Astrocyte of the spinal cord (primary cell): ENCODE measurements around the gene FAM185A.

Source experiments
- DNase-seq: peaks from one replicate; pipeline ENCODE4 v3.0.0; 2011; ENCODE audit warnings: low read depth, low spot score
- H3K4me3 ChIP-seq: 2 replicates; pipeline ENCODE4 v1.5.1; 2011; ENCODE audit warnings: low read depth, mild to moderate bottlenecking, low read length, moderate library complexity
- CTCF ChIP-seq: IDR thresholded peaks from 2 replicates; pipeline ENCODE4 v1.5.1; 2012; ENCODE audit warnings: low read depth, mild to moderate bottlenecking, low read length, inconsistent platforms
- in situ Hi-C: cut with HindIII; loops from 2 replicates; pipeline ENCODE4 v1.10.0; 2017; ENCODE audit warnings: low sequenced_read_pairs

Gene FAM185A

DNA sequence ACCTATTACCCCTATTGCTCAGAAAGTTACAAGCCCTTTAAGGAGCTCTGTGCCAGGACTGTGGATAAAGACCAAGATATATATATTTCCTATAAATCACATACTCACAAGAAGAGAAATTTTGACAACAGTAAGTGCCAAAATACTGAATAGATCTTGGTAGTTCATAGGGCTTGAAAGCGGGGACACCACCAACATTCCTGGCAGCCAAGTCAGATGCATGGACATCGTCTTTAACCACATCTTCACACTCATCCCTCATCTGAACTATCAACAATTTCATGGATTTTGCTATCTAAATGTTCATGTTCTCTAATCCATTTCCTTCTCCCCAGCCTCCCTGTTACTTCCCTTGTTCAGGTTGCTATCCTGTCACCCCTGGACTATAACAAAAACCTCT is 96.5 kb downstream of the FAM185A start:
- in situ Hi-C loops = no loop called here
- no peak for TF ChIP-seq CTCF
- DNase-seq = no peak
- no peak overlapping the region for H3K4me3 ChIP-seq

DNA sequence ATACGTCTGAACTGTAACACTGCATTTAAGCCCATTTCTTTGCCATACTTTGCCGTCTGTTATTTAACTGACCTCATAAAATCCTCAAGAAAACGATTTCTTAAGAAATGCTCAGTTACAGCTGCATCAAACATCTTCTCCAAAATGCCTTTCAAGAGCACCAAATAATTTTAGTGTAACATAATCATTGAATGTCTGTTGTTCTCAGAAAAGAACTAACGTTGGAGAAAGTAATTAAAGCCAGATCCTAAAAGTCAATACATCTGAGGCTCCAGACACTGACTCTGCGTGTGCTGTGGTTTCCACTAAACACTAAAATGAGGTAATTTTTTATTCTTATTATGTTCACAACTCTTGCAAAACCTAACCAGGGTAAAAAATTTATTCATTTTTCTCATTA is 100.3 kb downstream of the FAM185A start:
- TF ChIP-seq CTCF = no peak
- in situ Hi-C loops = no loop called here
- H3K4me3 ChIP-seq = no peak overlapping the region
- DNase-seq = no peak

DNA sequence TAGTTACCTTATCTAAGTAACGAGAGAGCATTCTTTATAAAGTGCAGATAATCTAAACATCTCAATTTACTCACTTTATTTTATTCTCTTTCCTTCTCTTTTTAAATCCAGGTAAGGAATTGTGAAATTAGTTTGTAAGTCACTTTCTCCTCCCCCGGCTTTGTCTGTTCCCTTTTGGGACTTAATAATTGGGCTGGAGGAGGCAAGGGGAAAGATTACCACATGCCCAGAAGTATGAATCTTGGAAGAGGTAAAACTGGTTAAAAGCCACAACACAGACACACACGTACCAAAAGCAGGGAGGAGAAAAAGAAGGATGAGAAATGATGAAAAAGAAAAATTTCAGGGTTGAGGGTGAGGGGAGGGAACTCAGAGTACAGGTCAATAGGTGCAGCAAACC is 100.7 kb downstream of the FAM185A start:
- no peak overlapping the region for H3K4me3 ChIP-seq
- in situ Hi-C loops = no loop called here
- no peak for DNase-seq
- TF ChIP-seq CTCF = no peak

GRCh38 chr7:102856036-102856435 is 107.2 kb downstream of the FAM185A start:
- no peak for TF ChIP-seq CTCF
- in situ Hi-C loops = no loop called here
- no peak for DNase-seq
- H3K4me3 ChIP-seq = no peak overlapping the region
